Activated naive CD8-positive, alpha-beta T cell treated with anti-CD3 and anti-CD28 coated beads, Interleukin-2, amount 50 U/mL, for 16 hours (primary cell): ENCODE measurements around the gene NOS3.
A peak's percentile ranks its signal among the peaks of the same experiment; 100 is the strongest.

Experiments used
- DNase-seq: peaks from one replicate; pipeline ENCODE4 v3.0.0-alpha.2; 2020; ENCODE audit warnings: low read depth, low spot score

Gene NOS3

GRCh38 chr7:150979713-150980390 is 11.0 kb upstream of the NOS3 start:
- no peak for DNase-seq

GRCh38 chr7:150980663-150981062 is 10.2 kb upstream of the NOS3 start:
- DNase-seq: no peak

- no peak for DNase-seq
These were observed 9.2 kb upstream of the NOS3 start for GRCh38 chr7:150981644-150982043.

GRCh38 chr7:150982351-150982750 is 8.5 kb upstream of the NOS3 start:
- DNase-seq: no peak

GRCh38 chr7:150983893-150984368 is 6.9 kb upstream of the NOS3 start:
- DNase-seq: no peak

- DNase-seq: no peak
These were observed 4.7 kb upstream of the NOS3 start for GRCh38 chr7:150986099-150986512.

- no peak for DNase-seq
These were observed 4.3 kb upstream of the NOS3 start for GRCh38 chr7:150986556-150986955.

- DNase-seq: peak; percentile 55
These were observed 2.3 kb upstream of the NOS3 start for GRCh38 chr7:150988230-150989226.

- DNase-seq: no peak
These were observed 1.4 kb upstream of the NOS3 start for GRCh38 chr7:150989456-150989855.

- DNase-seq: no peak
These were observed 1.3 kb downstream of the NOS3 start for GRCh38 chr7:150992051-150992640.

GRCh38 chr7:150992833-150993302 is 2.1 kb downstream of the NOS3 start:
- no peak for DNase-seq

- no peak for DNase-seq
These were observed 2.7 kb downstream of the NOS3 start for GRCh38 chr7:150993511-150993910.

- no peak for DNase-seq
These were observed 3.5 kb downstream of the NOS3 start for GRCh38 chr7:150994141-150994837.

- no peak for DNase-seq
These were observed 4.2 kb downstream of the NOS3 start for GRCh38 chr7:150994838-150995510.

GRCh38 chr7:150996376-150997074 is 5.7 kb downstream of the NOS3 start:
- no peak for DNase-seq

- DNase-seq: no peak
These were observed 6.3 kb downstream of the NOS3 start for GRCh38 chr7:150997075-150997511.

- no peak for DNase-seq
These were observed 7.0 kb downstream of the NOS3 start for GRCh38 chr7:150997817-150998216.

- no peak for DNase-seq
These were observed 7.5 kb downstream of the NOS3 start for GRCh38 chr7:150998341-150998740.

- DNase-seq: no peak
These were observed 8.2 kb downstream of the NOS3 start for GRCh38 chr7:150999001-150999400.
